ENCODE data around the gene TVP23C.
"Not testable (repeated sequence)": the region's sequence is repeated elsewhere in the genome, so short reads cannot be mapped to it uniquely, and the experiment has no call there.

TVP23C gene

GRCh38 chr17:15511142-15511541 lies 52.1 kb downstream of the TVP23C start:
- no peak overlapping the region for H3K4me3 ChIP-seq (replicated peaks; ENCODE audit: low read depth, low read length)
- no peaks in the 10 kb centered on the region for H3K27me3 ChIP-seq (replicated peaks; ENCODE audit: control insufficient read depth, insufficient read depth, low read length)
- no peak for DNase-seq (ENCODE audit: extremely low read depth, insufficient read length)
- no peaks in the 10 kb centered on the region for H3K36me3 ChIP-seq (ENCODE audit: control insufficient read depth, insufficient read depth, low read length)
- no peak for TF ChIP-seq CTCF (IDR thresholded peaks at IDR 0.05; ENCODE audit: insufficient read depth, low read length, poor library complexity, severe bottlenecking)

GRCh38 chr17:15510361-15510760 lies 52.9 kb downstream of the TVP23C start:
- H3K27me3 ChIP-seq (replicated peaks; ENCODE audit: control insufficient read depth, insufficient read depth, low read length): no peaks in the 10 kb centered on the region
- no peaks in the 10 kb centered on the region for H3K36me3 ChIP-seq (ENCODE audit: control insufficient read depth, insufficient read depth, low read length)
- H3K4me3 ChIP-seq (replicated peaks; ENCODE audit: low read depth, low read length): no peak overlapping the region
- DNase-seq (ENCODE audit: extremely low read depth, insufficient read length): no peak
- no peak for TF ChIP-seq CTCF (IDR thresholded peaks at IDR 0.05; ENCODE audit: insufficient read depth, low read length, poor library complexity, severe bottlenecking)

- TF ChIP-seq CTCF (IDR thresholded peaks at IDR 0.05; ENCODE audit: insufficient read depth, low read length, poor library complexity, severe bottlenecking): no peak
- Histone ChIP-seq H3K36me3 (ENCODE audit: control insufficient read depth, insufficient read depth, low read length) (no peaks in the 10 kb centered on the region), H3K27me3 (replicated peaks; ENCODE audit: control insufficient read depth, insufficient read depth, low read length) (no peaks in the 10 kb centered on the region), H3K4me3 (replicated peaks; ENCODE audit: low read depth, low read length) (no peak overlapping the region)
- DNase-seq (ENCODE audit: extremely low read depth, insufficient read length): no peak
These were observed 54.2 kb downstream of the TVP23C start for GRCh38 chr17:15509095-15509494.

GRCh38 chr17:15508466-15508865 lies 54.8 kb downstream of the TVP23C start:
- H3K36me3 ChIP-seq (ENCODE audit: control insufficient read depth, insufficient read depth, low read length): no peaks in the 10 kb centered on the region
- DNase-seq (ENCODE audit: extremely low read depth, insufficient read length): no peak
- no peak for TF ChIP-seq CTCF (IDR thresholded peaks at IDR 0.05; ENCODE audit: insufficient read depth, low read length, poor library complexity, severe bottlenecking)
- no peaks in the 10 kb centered on the region for H3K27me3 ChIP-seq (replicated peaks; ENCODE audit: control insufficient read depth, insufficient read depth, low read length)
- no peak overlapping the region for H3K4me3 ChIP-seq (replicated peaks; ENCODE audit: low read depth, low read length)

GRCh38 chr17:15507896-15508295 lies 55.4 kb downstream of the TVP23C start:
- TF ChIP-seq CTCF (IDR thresholded peaks at IDR 0.05; ENCODE audit: insufficient read depth, low read length, poor library complexity, severe bottlenecking): no peak
- no peaks in the 10 kb centered on the region for H3K27me3 ChIP-seq (replicated peaks; ENCODE audit: control insufficient read depth, insufficient read depth, low read length)
- no peak overlapping the region for H3K4me3 ChIP-seq (replicated peaks; ENCODE audit: low read depth, low read length)
- DNase-seq (ENCODE audit: extremely low read depth, insufficient read length): no peak
- H3K36me3 ChIP-seq (ENCODE audit: control insufficient read depth, insufficient read depth, low read length): no peaks in the 10 kb centered on the region

GRCh38 chr17:15507001-15507400 lies 56.3 kb downstream of the TVP23C start:
- no peak for TF ChIP-seq CTCF (IDR thresholded peaks at IDR 0.05; ENCODE audit: insufficient read depth, low read length, poor library complexity, severe bottlenecking)
- no peak for DNase-seq (ENCODE audit: extremely low read depth, insufficient read length)
- no peak overlapping the region for H3K4me3 ChIP-seq (replicated peaks; ENCODE audit: low read depth, low read length)
- no peaks in the 10 kb centered on the region for H3K36me3 ChIP-seq (ENCODE audit: control insufficient read depth, insufficient read depth, low read length)
- H3K27me3 ChIP-seq (replicated peaks; ENCODE audit: control insufficient read depth, insufficient read depth, low read length): no peaks in the 10 kb centered on the region

GRCh38 chr17:15505708-15506107 lies 57.6 kb downstream of the TVP23C start:
- DNase-seq (ENCODE audit: extremely low read depth, insufficient read length): not testable (repeated sequence)

More at GRCh38 chr17:15505708-15506107, 57.6 kb downstream of the TVP23C start:
- H3K4me3 ChIP-seq (replicated peaks; ENCODE audit: low read depth, low read length); H3K36me3 ChIP-seq (ENCODE audit: control insufficient read depth, insufficient read depth, low read length); H3K27me3 ChIP-seq (replicated peaks; ENCODE audit: control insufficient read depth, insufficient read depth, low read length): not testable (repeated sequence)
